WTC11 (cell line): ENCODE data around the gene CHRNA4. TPM values are rescaled to one million over a fixed set of nuclear protein-coding genes. Genes with fewer than 3 reads are reported as not detected.

Experiments used
- ATAC-seq: fragments of 200-7000 bp; cut with Tn5 transposase; 2 replicates; pipeline ENCODE4 v1.10.0; 2021; ENCODE audit warnings: mild to moderate bottlenecking, moderate library complexity
- CTCF ChIA-PET: fragments of 300-600 bp; sonication (Branson Sonifier 250); formaldehyde crosslinking; loops from one replicate; lab custom pipeline; 2021; ENCODE audit warnings: antibody characterized with exemption; lab: Charles Lee
- POLR2A ChIA-PET: fragments of 350-600 bp; sonication (Branson Sonifier 250); formaldehyde crosslinking; loops from one replicate; lab custom pipeline; 2021; ENCODE audit warnings: antibody characterized with exemption; lab: Charles Lee
- DNase-seq: peaks from one replicate; pipeline ENCODE4 v3.0.0; 2021; ENCODE audit warnings: low spot score
- H3K27ac Mint-ChIP-seq: 2 replicates; pipeline ENCODE4 v1.8.0; 2021; ENCODE audit warnings: mixed read lengths
- H3K27me3 Mint-ChIP-seq: 2 replicates; pipeline ENCODE4 v1.8.0; 2021; ENCODE audit warnings: low read depth, mild to moderate bottlenecking, moderate library complexity, mixed read lengths
- H3K36me3 Mint-ChIP-seq: 2 replicates; pipeline ENCODE4 v1.8.0; 2021; ENCODE audit warnings: mixed read lengths
- H3K4me1 Mint-ChIP-seq: 2 replicates; pipeline ENCODE4 v1.8.0; 2022; ENCODE audit warnings: mixed read lengths
- H3K4me3 Mint-ChIP-seq: 2 replicates; pipeline ENCODE4 v1.8.0; 2021; ENCODE audit warnings: mild to moderate bottlenecking, moderate library complexity, mixed read lengths
- H3K9me3 Mint-ChIP-seq: 2 replicates; pipeline ENCODE4 v1.8.0; 2021; ENCODE audit warnings: mixed read lengths
- ATF1 ChIP-seq: sonication (generic); formaldehyde crosslinking; IDR thresholded peaks from 2 replicates; pipeline ENCODE4 v1.8.1; 2023; ENCODE audit warnings: mild to moderate bottlenecking, moderate library complexity, missing genetic modification reagents
- ATF6 ChIP-seq: sonication (generic); formaldehyde crosslinking; IDR thresholded peaks from 2 replicates; pipeline ENCODE4 v1.8.1; 2023; ENCODE audit warnings: mild to moderate bottlenecking, missing genetic modification reagents
- CBFB ChIP-seq: sonication (generic); formaldehyde crosslinking; IDR thresholded peaks from 2 replicates; pipeline ENCODE4 v1.8.1; 2022; ENCODE audit warnings: mild to moderate bottlenecking, low read depth, missing genetic modification reagents
- CTCF ChIP-seq: fragments of 200-600 bp; IDR thresholded peaks from 2 replicates; pipeline ENCODE4 v1.8.0; 2022; ENCODE audit warnings: antibody characterized with exemption
- ERG ChIP-seq: fragments of 250-450 bp; sonication (Bioruptor Pico); IDR thresholded peaks from 2 replicates; pipeline ENCODE4 v1.8.0; 2021; ENCODE audit warnings: mild to moderate bottlenecking
- FOXP4 ChIP-seq: sonication (generic); formaldehyde crosslinking; IDR thresholded peaks from 2 replicates; pipeline ENCODE4 v1.8.0; 2022; ENCODE audit warnings: mild to moderate bottlenecking, missing genetic modification reagents
- NR3C1 ChIP-seq: sonication (generic); formaldehyde crosslinking; conservative IDR thresholded peaks from 2 replicates; pipeline ENCODE4 v1.8.1; 2023; ENCODE audit warnings: low read depth, mild to moderate bottlenecking, missing genetic modification reagents
- SP1 ChIP-seq: sonication (generic); formaldehyde crosslinking; conservative IDR thresholded peaks from 2 replicates; pipeline ENCODE4 v1.8.1; 2022; ENCODE audit warnings: missing genetic modification reagents
- TCF7 ChIP-seq: sonication (generic); formaldehyde crosslinking; IDR thresholded peaks from 2 replicates; pipeline ENCODE4 v1.8.0; 2022; ENCODE audit warnings: mild to moderate bottlenecking, low read depth, missing genetic modification reagents, moderate library complexity
- TEAD1 ChIP-seq: sonication (generic); formaldehyde crosslinking; IDR thresholded peaks from 2 replicates; pipeline ENCODE4 v1.8.0; 2022; ENCODE audit warnings: mild to moderate bottlenecking, missing genetic modification reagents
- ZNF138 ChIP-seq: sonication (generic); formaldehyde crosslinking; conservative IDR thresholded peaks from 2 replicates; pipeline ENCODE4 v1.8.1; 2022; ENCODE audit warnings: mild to moderate bottlenecking, moderate library complexity, missing genetic modification reagents
- ZNF416 ChIP-seq: fragments of 250-450 bp; sonication (Bioruptor Pico); IDR thresholded peaks from 2 replicates; pipeline ENCODE4 v1.9.0; 2021; ENCODE audit warnings: mild to moderate bottlenecking, inconsistent platforms
- total RNA-seq: library from RNA; stranded (reverse); gene quantifications from 3 replicates; pipeline ENCODE4 v1.2.3, GENCODE V29; 2021
- TF ChIP-seq, protein P1 (sequence below): fragments of 250-450 bp; sonication (Bioruptor Pico); IDR thresholded peaks from 2 replicates; pipeline ENCODE4 v1.9.0; 2021; ENCODE audit warnings: mild to moderate bottlenecking, borderline replicate concordance
- TF ChIP-seq, protein P2 (sequence below): sonication (generic); formaldehyde crosslinking; IDR thresholded peaks from 2 replicates; pipeline ENCODE4 v1.8.1; 2023; ENCODE audit warnings: mild to moderate bottlenecking, missing genetic modification reagents, moderate library complexity

The CHRNA4 gene
- total RNA-seq, 1 experiment from 2014 or later, result 2.5 TPM

DNA sequence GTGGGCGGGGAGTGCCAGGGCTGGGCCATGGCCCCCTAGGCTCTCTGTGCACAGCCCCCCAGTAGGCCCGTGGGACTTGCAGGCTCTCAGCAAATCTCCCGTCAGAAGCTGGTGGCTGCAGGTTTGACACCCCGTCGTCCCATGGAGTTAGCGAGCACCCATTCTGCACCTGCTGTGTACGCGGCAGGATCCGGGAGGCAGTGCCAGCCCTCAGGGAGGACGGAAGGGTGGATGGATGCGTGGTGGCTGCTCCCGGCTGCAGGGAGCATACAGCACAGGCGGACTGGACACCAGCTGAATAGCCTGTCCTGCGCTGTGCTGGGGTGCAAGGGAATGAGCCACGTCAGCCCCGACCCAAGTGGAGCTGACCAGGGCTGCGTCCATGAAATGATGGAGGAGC, 32.4 kb upstream of the CHRNA4 start (continued):
- TF ChIP-seq, protein P1, sequence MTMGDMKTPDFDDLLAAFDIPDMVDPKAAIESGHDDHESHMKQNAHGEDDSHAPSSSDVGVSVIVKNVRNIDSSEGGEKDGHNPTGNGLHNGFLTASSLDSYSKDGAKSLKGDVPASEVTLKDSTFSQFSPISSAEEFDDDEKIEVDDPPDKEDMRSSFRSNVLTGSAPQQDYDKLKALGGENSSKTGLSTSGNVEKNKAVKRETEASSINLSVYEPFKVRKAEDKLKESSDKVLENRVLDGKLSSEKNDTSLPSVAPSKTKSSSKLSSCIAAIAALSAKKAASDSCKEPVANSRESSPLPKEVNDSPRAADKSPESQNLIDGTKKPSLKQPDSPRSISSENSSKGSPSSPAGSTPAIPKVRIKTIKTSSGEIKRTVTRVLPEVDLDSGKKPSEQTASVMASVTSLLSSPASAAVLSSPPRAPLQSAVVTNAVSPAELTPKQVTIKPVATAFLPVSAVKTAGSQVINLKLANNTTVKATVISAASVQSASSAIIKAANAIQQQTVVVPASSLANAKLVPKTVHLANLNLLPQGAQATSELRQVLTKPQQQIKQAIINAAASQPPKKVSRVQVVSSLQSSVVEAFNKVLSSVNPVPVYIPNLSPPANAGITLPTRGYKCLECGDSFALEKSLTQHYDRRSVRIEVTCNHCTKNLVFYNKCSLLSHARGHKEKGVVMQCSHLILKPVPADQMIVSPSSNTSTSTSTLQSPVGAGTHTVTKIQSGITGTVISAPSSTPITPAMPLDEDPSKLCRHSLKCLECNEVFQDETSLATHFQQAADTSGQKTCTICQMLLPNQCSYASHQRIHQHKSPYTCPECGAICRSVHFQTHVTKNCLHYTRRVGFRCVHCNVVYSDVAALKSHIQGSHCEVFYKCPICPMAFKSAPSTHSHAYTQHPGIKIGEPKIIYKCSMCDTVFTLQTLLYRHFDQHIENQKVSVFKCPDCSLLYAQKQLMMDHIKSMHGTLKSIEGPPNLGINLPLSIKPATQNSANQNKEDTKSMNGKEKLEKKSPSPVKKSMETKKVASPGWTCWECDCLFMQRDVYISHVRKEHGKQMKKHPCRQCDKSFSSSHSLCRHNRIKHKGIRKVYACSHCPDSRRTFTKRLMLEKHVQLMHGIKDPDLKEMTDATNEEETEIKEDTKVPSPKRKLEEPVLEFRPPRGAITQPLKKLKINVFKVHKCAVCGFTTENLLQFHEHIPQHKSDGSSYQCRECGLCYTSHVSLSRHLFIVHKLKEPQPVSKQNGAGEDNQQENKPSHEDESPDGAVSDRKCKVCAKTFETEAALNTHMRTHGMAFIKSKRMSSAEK, result no peak
- no peak for TF ChIP-seq NR3C1 (CRISPR knock-in tag)

DNA sequence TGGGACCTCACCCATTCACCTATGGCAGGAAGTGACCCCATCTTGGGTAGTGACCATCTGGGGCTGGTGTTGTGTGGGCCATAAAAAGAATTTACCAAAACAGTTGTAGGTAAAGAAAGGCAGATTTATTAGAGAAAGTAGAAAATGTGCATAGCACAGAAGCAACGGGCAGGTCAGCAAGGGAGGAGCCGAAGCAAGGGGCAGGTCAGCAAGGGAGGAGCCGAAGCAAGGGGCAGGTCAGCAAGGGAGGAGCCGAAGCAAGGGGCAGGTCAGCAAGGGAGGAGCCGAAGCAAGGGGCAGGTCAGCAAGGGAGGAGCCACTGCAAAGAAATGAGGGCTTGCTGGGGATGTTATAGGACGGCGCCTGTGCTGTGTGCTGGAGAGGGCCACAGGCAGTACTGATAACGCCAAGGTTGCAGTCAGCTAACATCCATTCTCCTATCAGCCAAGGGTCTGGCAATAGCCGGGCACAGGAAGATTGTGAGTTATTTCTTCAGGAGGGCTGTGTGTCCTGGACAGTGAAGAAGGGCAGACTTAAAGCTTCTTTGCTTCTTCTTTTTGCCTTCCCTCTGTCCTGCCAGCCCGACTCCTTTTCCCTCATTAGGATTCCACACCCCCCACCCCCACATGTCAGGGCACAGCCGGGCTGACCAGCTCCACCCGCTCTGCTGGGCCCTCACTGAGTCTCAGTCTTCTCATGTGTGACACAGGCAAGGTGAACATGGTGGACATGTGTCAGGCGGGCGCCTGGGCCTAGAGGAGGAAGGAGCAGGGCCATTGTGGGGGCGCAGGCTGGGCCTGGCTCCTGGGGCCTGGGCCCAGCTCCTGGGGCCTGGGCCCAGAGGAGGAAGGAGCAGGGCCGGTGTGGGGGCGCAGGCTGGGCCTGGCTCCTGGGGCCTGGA, 31.6 kb upstream of the CHRNA4 start:
- CTCF ChIA-PET, result interaction anchor here (2.3 to 4.6 kb wide), 2 partner anchors 10 to 169 kb away, joined by 16 to 70 read pairs; no protein-coding TSS in a partner anchor
- Mint-ChIP-seq H3K4me3 (no peak overlapping the region), H3K4me1 (peaks cover 27% of the 10 kb centered on the region), H3K27ac (no peak overlapping the region), H3K9me3 (peaks cover 39% of the 10 kb centered on the region), H3K27me3 (peaks cover 4% of the 10 kb centered on the region), H3K36me3 (peaks cover 28% of the 10 kb centered on the region)
- no peak for DNase-seq
- ATAC-seq, result no peak
- POLR2A ChIA-PET, result no interaction called here
- TF ChIP-seq TEAD1 (CRISPR knock-in tag) (no peak), ZNF138 (CRISPR knock-in tag) (no peak)

- Mint-ChIP-seq H3K27me3 (peaks cover 21% of the 10 kb centered on the region), H3K27ac (no peak overlapping the region), H3K4me3 (no peak overlapping the region), H3K36me3 (peaks cover 54% of the 10 kb centered on the region), H3K9me3 (peaks cover 70% of the 10 kb centered on the region), H3K4me1 (peaks cover 5% of the 10 kb centered on the region)
- no peak for TF ChIP-seq SP1 (CRISPR knock-in tag)
- TF ChIP-seq TCF7 (CRISPR knock-in tag), result no peak
- TF ChIP-seq, protein P2, sequence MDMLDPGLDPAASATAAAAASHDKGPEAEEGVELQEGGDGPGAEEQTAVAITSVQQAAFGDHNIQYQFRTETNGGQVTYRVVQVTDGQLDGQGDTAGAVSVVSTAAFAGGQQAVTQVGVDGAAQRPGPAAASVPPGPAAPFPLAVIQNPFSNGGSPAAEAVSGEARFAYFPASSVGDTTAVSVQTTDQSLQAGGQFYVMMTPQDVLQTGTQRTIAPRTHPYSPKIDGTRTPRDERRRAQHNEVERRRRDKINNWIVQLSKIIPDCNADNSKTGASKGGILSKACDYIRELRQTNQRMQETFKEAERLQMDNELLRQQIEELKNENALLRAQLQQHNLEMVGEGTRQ (CRISPR knock-in tag), result no peak
- TF ChIP-seq ATF1, result no peak
- no peak for TF ChIP-seq ATF6 (CRISPR knock-in tag)
- no peak for TF ChIP-seq CTCF
- no peak for TF ChIP-seq FOXP4 (CRISPR knock-in tag)
- TF ChIP-seq ERG (CRISPR knock-in tag), result no peak
- no peak for TF ChIP-seq ZNF416 (CRISPR knock-in tag)
- no peak for TF ChIP-seq CBFB (CRISPR knock-in tag)
- POLR2A ChIA-PET, result no interaction called here
- CTCF ChIA-PET, result no interaction called here
- ATAC-seq (no peak), DNase-seq (no peak)
Measured at GRCh38 chr20:63387917-63388316, 26.8 kb upstream of the CHRNA4 start.
